ENCODE results near the gene TGFBR3L. TPM values are rescaled to one million over a fixed set of nuclear protein-coding genes. Genes with fewer than 3 reads are reported as not detected.

Gene TGFBR3L
- total and polyA plus RNA-seq, 2 of the 13 experiments (the other 11 are each of a cell fraction or from before 2014, with no cell fraction given), result 0.20 to 1.0 TPM

GRCh38 chr19:7887408-7888144 lies 27.1 kb upstream of the TGFBR3L start (continued):
- no peak for TF ChIP-seq THRA (CRISPR knock-in tag; IDR thresholded peaks at IDR 0.05; ENCODE audit: borderline replicate concordance)
- peak; percentile 49; the same call in 1 of the 2 replicates for TF ChIP-seq TFDP1 (CRISPR knock-in tag; IDR thresholded peaks at IDR 0.05; ENCODE audit: borderline replicate concordance)
- 0 out of 2 replicates have a peak, but pooled peaks have one; percentile 61 for TF ChIP-seq ZNF281 (CRISPR knock-in tag; IDR thresholded peaks at IDR 0.05; ENCODE audit: borderline replicate concordance)
- TF ChIP-seq SALL2 (CRISPR knock-in tag; IDR thresholded peaks at IDR 0.05), result 0 out of 2 replicates have a peak, but pooled peaks have one; percentile 34
- no peak for TF ChIP-seq ZFP41 (CRISPR knock-in tag; IDR thresholded peaks at IDR 0.05; ENCODE audit: borderline replicate concordance)
- TF ChIP-seq ZNF777 (CRISPR knock-in tag; IDR thresholded peaks at IDR 0.05), result 0 out of 2 replicates have a peak, but pooled peaks have one; percentile 37
- 0 out of 2 replicates have a peak, but pooled peaks have one; percentile 3 for TF ChIP-seq ZNF605 (CRISPR knock-in tag; IDR thresholded peaks at IDR 0.05)
- TF ChIP-seq HIC2 (CRISPR knock-in tag; IDR thresholded peaks at IDR 0.05; ENCODE audit: low read depth), result no peak
- TF ChIP-seq ZBTB44 (CRISPR knock-in tag; IDR thresholded peaks at IDR 0.05), result no peak
- no peak for TF ChIP-seq ZNF781 (CRISPR knock-in tag; IDR thresholded peaks at IDR 0.05; ENCODE audit: borderline replicate concordance, not compliant biosample characterization)
- peak; percentile 67 for TF ChIP-seq AHDC1 (CRISPR knock-in tag; IDR thresholded peaks at IDR 0.05; ENCODE audit: borderline replicate concordance)
- no peak for TF ChIP-seq ZNF850 (CRISPR knock-in tag; conservative IDR thresholded peaks at IDR 0.05)

Measured in HepG2 (cell line).